Measurements from ENCODE around the gene PHLDB3. TPM values are rescaled to one million over a fixed set of nuclear protein-coding genes. Genes with fewer than 3 reads are reported as not detected.

The PHLDB3 gene
- total RNA-seq, 2 donors from 2014 or later: 24.2 to 40.5 TPM

DNA sequence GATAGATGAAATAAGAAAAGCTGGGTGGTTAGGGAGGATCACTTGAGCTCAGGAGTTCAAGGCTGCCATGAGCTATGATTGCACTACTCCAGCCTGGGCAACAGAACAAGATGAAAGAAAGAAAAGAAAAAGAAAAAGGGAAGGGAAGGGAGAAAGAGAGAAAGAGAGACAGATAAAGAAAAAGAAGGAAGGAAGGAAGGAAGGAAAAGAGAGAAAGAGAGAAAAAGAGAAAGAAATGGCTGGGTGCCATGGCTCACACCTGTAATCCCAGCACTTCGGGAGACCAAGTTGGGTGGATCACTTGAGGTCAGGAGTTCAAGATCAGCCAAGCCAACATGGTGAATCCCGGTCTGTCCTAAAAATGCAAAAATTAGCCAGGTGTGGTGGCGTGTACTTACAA is 68.8 kb downstream of the PHLDB3 start:
- Mint-ChIP-seq H3K36me3 (ENCODE audit: low read depth) (no peaks in the 10 kb centered on the region), H3K27me3 (no peaks in the 10 kb centered on the region), H3K4me1 (peaks cover 34% of the 10 kb centered on the region), H3K4me3 (no peak overlapping the region), H3K27ac (peak overlapping the region; percentile 96)
- DNase-seq (no peak), ATAC-seq (no peak)
- no peaks in the 10 kb centered on the region for H3K9me3 ChIP-seq (ENCODE audit: control insufficient read depth, low read length, poor library complexity, severe bottlenecking)

DNA sequence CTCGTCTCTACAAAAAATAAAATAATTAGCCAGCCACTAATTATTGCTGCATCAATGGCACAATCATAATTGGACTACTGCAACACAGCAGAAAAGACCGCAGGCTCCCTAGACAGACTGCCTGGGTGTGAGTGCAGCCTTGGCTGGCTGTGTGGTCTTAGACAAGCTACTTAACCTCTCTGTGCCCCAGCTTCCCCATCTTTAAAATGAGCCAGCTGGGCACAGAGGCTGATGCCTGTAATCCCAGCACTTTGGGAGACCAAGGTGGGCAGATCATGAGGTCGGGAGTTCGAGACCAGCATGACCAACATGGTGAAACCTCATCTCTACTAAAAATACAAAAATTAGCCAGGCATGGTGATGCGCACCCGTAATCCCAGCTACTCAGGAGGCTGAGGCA is 70.9 kb downstream of the PHLDB3 start:
- Mint-ChIP-seq H3K4me1 (peaks cover 26% of the 10 kb centered on the region), H3K4me3 (no peak overlapping the region), H3K27ac (no peak overlapping the region), H3K27me3 (no peaks in the 10 kb centered on the region), H3K36me3 (ENCODE audit: low read depth) (no peaks in the 10 kb centered on the region)
- no peak for DNase-seq
- ATAC-seq: no peak
- no peaks in the 10 kb centered on the region for H3K9me3 ChIP-seq (ENCODE audit: control insufficient read depth, low read length, poor library complexity, severe bottlenecking)

DNA sequence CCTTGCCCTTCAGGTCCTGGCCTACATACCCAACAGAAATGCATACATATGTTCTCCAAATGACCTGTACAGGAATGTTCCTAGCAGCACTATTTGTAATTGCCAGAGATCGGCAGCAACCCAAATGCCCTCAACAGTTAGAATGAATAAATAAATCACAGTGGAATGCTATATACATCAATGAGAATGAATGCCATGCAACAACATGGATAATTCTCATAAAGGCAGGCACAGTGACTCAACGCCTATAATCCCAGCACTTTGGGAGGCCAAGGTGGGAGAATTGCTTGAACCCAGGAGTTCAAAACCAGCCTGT is 71.2 kb downstream of the PHLDB3 start:
- DNase-seq: no peak
- peak overlapping the region; percentile 82 for H3K27ac Mint-ChIP-seq
- H3K4me1 Mint-ChIP-seq: peaks cover 23% of the 10 kb centered on the region

GRCh38 chr19:43430976-43431375 is 73.6 kb downstream of the PHLDB3 start:
- Mint-ChIP-seq H3K27me3 (no peaks in the 10 kb centered on the region), H3K27ac (peak overlapping the region; percentile 80), H3K4me1 (peaks cover 13% of the 10 kb centered on the region), H3K4me3 (no peak overlapping the region), H3K36me3 (ENCODE audit: low read depth) (no peaks in the 10 kb centered on the region)
- ATAC-seq: no peak
- DNase-seq: no peak
- no peaks in the 10 kb centered on the region for H3K9me3 ChIP-seq (ENCODE audit: control insufficient read depth, low read length, poor library complexity, severe bottlenecking)

More for the DNA sequence above, 71.2 kb downstream of the PHLDB3 start:
- ATAC-seq: no peak
- no peaks in the 10 kb centered on the region for H3K9me3 ChIP-seq (ENCODE audit: control insufficient read depth, low read length, poor library complexity, severe bottlenecking)
- Mint-ChIP-seq H3K4me3 (no peak overlapping the region), H3K36me3 (ENCODE audit: low read depth) (no peaks in the 10 kb centered on the region), H3K27me3 (no peaks in the 10 kb centered on the region)

DNA sequence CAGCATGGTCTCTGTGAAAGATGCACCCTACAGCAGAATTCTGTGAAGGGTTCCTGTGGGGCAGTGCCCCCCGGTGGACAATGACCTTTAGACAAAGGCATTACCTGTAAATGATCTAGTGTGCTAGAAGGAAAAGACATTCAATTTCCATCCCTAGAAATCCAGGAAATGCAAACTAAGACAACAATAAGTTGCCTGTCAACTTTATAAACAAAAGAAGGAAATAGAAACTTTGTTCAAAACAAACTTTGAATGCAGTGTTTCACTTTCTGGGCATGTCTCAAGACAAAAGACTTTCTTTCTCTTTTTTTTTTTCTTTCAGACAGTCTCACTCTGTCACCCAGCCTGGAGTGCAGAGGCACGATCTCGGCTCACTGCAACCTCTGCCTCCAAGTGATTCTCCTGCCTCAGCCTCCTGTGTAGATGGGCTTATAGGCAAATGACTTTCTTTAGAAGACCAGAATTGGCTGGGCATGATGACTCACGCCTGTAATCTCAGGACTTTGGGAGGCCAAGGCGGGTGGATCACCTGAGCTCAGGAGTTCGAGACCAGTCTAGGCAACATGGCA is 74.3 kb downstream of the PHLDB3 start:
- Mint-ChIP-seq H3K27ac (peak overlapping the region; percentile 80), H3K4me3 (no peak overlapping the region), H3K27me3 (no peaks in the 10 kb centered on the region), H3K36me3 (ENCODE audit: low read depth) (no peaks in the 10 kb centered on the region), H3K4me1 (peaks cover 18% of the 10 kb centered on the region)
- no peak for DNase-seq
- no peak for ATAC-seq
- H3K9me3 ChIP-seq (ENCODE audit: control insufficient read depth, low read length, poor library complexity, severe bottlenecking): no peaks in the 10 kb centered on the region

- no peaks in the 10 kb centered on the region for H3K27me3 Mint-ChIP-seq
- no peaks in the 10 kb centered on the region for H3K36me3 Mint-ChIP-seq (ENCODE audit: low read depth)
- no peaks in the 10 kb centered on the region for H3K9me3 ChIP-seq (ENCODE audit: control insufficient read depth, low read length, poor library complexity, severe bottlenecking)
- ATAC-seq: no peak
- H3K27ac Mint-ChIP-seq: no peak overlapping the region
- DNase-seq: no peak
- H3K4me1 Mint-ChIP-seq: peaks cover 21% of the 10 kb centered on the region
- no peak overlapping the region for H3K4me3 Mint-ChIP-seq
These were observed 75.2 kb downstream of the PHLDB3 start for GRCh38 chr19:43429395-43429794.

- DNase-seq (no peak), ATAC-seq (no peak)
- Mint-ChIP-seq H3K4me3 (no peak overlapping the region), H3K27ac (peak overlapping the region; percentile 72), H3K36me3 (ENCODE audit: low read depth) (no peaks in the 10 kb centered on the region), H3K27me3 (peaks cover 7% of the 10 kb centered on the region), H3K4me1 (peaks cover 18% of the 10 kb centered on the region)
- no peaks in the 10 kb centered on the region for H3K9me3 ChIP-seq (ENCODE audit: control insufficient read depth, low read length, poor library complexity, severe bottlenecking)
These were observed 78.8 kb downstream of the PHLDB3 start for GRCh38 chr19:43425567-43426392.

Other genes with a start within 250 kb of the PHLDB3 start
- under 1 TPM; 0.15 to 0.23 TPM for gene PSG9, start 235.2 kb downstream of the PHLDB3 start, total RNA-seq
- gene CD177, start 151.1 kb downstream of the PHLDB3 start, total RNA-seq: not detected
- gene TEX101, start 89.9 kb downstream of the PHLDB3 start, total RNA-seq: not detected
- gene LYPD3, start 39.1 kb downstream of the PHLDB3 start, total RNA-seq: 1 to 10 TPM; 5.1 to 7.4 TPM
- 10 to 100 TPM; 21.0 to 30.3 TPM for gene ETHE1, start 22.5 kb upstream of the PHLDB3 start, total RNA-seq
- 1 to 10 TPM; 4.0 to 4.3 TPM for gene ZNF575, start 28.4 kb upstream of the PHLDB3 start, total RNA-seq
- gene XRCC1, start 70.8 kb upstream of the PHLDB3 start, total RNA-seq: 10 to 100 TPM; 37.9 to 38.9 TPM
- 1 to 10 TPM in 1 of 2 donors, under 1 TPM in 1; 0.52 to 1.5 TPM for gene PINLYP, start 71.1 kb upstream of the PHLDB3 start, total RNA-seq
- gene IRGQ, start 91.4 kb upstream of the PHLDB3 start, total RNA-seq: 10 to 100 TPM; 49.9 to 51.1 TPM
- gene ZNF576, start 91.8 kb upstream of the PHLDB3 start, total RNA-seq: 10 to 100 TPM in 1 of 2 donors, 1 to 10 TPM in 1; 7.9 to 11.1 TPM
- gene SRRM5, start 107.3 kb upstream of the PHLDB3 start, total RNA-seq: under 1 TPM; 0.40 to 0.60 TPM
- gene ZNF428, start 114.9 kb upstream of the PHLDB3 start, total RNA-seq: 10 to 100 TPM; 23.8 to 26.3 TPM
- under 1 TPM; 0.40 to 0.91 TPM for gene CADM4, start 135.1 kb upstream of the PHLDB3 start, total RNA-seq
- 10 to 100 TPM; 21.1 to 35.8 TPM for gene PLAUR, start 165.4 kb upstream of the PHLDB3 start, total RNA-seq
- gene IRGC, start 211.3 kb upstream of the PHLDB3 start, total RNA-seq: not detected

Measured in T-helper 17 cell (primary cell).